Stimulated activated CD4-positive, alpha-beta T cell treated with anti-CD3 and anti-CD28 coated beads, Interleukin-4, amount 100 ng/mL, for 1 hour (primary cell): ENCODE measurements around the gene COG6.
A peak's percentile ranks its signal among the peaks of the same experiment; 100 is the strongest.

Experiments used
- DNase-seq: peaks from one replicate; pipeline ENCODE4 v3.0.0-alpha.2; 2020

Gene COG6

GRCh38 chr13:39773833-39774232 is 118.4 kb downstream of the COG6 start:
- no peak for DNase-seq

DNA sequence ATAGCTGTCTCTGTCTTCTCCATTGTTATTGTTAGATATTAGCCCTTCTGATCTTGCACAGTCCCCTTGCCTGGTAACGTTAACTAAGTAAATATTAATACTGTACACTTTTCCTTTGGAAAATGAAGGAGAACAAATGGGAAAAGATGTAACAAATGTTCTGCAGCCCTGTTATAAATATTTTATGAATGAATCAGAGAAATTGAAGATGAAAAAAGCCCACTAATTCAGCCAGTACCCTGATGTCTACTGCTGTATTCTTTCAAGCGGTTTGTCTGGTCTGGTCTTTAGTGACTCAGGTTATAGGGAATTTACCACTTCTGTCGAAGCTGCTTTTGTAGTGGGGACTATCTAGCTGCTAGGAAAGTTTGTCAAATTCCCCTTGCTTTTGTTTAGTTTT is 121.0 kb downstream of the COG6 start:
- DNase-seq: no peak

GRCh38 chr13:39777021-39777420 is 121.6 kb downstream of the COG6 start:
- no peak for DNase-seq

GRCh38 chr13:39777527-39778061 is 122.1 kb downstream of the COG6 start:
- DNase-seq: peak; percentile 28

GRCh38 chr13:39779337-39780265 is 124.1 kb downstream of the COG6 start:
- DNase-seq: no peak

GRCh38 chr13:39780711-39781110 is 125.2 kb downstream of the COG6 start:
- DNase-seq: no peak

DNA sequence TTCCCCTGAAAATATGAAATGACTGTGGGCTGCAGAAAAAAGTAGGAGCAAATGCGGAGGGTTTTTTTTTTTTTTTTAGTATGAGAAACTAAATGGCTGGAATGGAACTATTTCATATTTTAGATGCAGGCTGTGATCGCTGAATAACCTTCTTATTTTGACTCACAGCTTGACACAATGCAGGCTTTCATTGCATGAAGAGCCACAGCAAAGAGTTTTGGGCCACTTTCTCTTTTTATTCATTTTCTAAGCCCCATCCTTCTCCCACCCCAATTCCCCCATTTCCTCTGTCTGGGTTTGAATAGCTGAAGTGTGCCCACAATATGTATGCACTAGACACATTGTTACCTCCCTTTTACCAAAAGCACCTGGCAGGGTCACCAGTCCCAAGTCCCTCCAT is 125.9 kb downstream of the COG6 start:
- DNase-seq: no peak

- no peak for DNase-seq
Observed at GRCh38 chr13:39783051-39783450, 127.6 kb downstream of the COG6 start.

- DNase-seq: no peak
Observed at GRCh38 chr13:39784347-39784746, 128.9 kb downstream of the COG6 start.

DNA sequence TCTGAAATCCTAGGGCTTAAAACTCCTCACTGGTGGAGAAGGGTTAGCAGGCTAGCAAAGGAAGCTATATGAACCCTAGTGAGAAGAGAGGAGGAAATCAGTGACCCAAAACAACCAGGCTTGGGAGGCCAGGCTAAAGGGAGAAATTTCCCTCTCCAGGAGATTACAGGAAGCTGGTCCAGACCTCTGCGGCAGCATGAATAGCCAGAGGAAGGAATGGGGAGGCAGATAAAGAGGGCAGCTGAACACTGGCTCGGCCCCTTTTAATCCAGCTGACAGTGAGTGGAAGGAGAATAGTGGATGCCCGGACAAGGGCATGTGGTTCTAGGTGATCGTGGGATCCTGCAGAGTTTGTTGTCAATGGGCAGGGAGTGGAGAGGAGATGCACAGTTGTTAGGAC is 130.6 kb downstream of the COG6 start:
- no peak for DNase-seq

GRCh38 chr13:39787086-39787487 is 131.6 kb downstream of the COG6 start:
- no peak for DNase-seq

DNA sequence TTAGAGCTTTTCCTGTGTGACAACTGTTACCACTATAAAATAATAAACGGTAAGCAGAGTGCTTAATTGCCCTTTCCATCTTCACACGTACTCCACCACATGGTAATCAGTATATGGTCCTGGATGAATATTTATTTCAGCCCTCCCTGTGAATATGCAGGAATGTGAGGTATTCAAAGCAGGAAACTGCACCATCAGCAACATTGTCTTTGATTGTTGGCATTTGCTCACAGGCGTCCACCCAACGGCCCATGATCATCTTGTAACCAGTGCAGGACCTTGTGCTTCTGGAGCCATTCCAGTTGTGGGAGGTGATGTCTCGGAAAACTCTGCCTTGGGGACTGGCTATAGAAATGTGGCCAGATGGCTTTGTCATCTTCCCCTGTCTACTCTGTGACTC is 132.6 kb downstream of the COG6 start:
- DNase-seq: no peak

DNA sequence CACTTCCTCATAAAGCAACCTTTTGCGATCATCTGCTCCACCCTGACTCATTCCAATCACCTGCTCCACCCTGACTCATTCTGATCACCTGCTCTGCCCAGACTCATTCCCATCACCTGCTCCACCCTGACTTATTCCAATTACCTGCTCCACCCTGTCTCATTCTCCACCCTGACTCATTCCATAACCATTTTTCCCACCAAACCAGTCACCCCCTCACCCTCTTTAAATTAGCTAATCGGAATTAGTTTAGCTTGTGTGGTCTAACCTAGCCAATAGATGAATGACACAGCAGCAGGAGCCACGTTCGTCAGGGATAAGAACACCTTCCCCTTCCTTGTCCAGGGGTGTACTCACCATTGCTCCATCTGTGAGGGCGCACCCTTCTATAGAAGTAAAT is 134.0 kb downstream of the COG6 start:
- DNase-seq: no peak
